MM.1S (cell line): ENCODE measurements around the gene USP50.

Experiments
- DNase-seq: peaks from one replicate; pipeline ENCODE4 v3.0.0-alpha.2; 2015
- H2AFZ ChIP-seq: fragments of 300-600 bp; sonication (generic); 2 replicates; pipeline ENCODE4 v1.6.0; 2016; ENCODE audit warnings: antibody characterized with exemption, low read length
- H3F3A ChIP-seq: fragments of 300-600 bp; sonication (generic); 2 replicates; pipeline ENCODE4 v1.6.1; 2016; ENCODE audit warnings: mild to moderate bottlenecking, antibody characterized with exemption, low read length, moderate library complexity, mixed read lengths; ENCODE audit not compliant: insufficient read depth
- H3K27ac ChIP-seq: fragments of 300-600 bp; sonication (generic); 2 replicates; pipeline ENCODE4 v1.5.1; 2016; ENCODE audit warnings: mild to moderate bottlenecking, low read length
- H3K27me3 ChIP-seq: fragments of 300-600 bp; sonication (generic); replicated peaks from 2 replicates; pipeline ENCODE4 v1.6.0; 2016; ENCODE audit warnings: low read length; ENCODE audit not compliant: insufficient read depth
- H3K36me3 ChIP-seq: fragments of 300-600 bp; sonication (generic); replicated peaks from 2 replicates; pipeline ENCODE4 v1.6.1; 2016; ENCODE audit warnings: mild to moderate bottlenecking, low read length, mixed read lengths; ENCODE audit not compliant: insufficient read depth
- H3K4me1 ChIP-seq: fragments of 300-600 bp; sonication (generic); 2 replicates; pipeline ENCODE4 v1.6.1; 2016; ENCODE audit warnings: low read length, mixed read lengths
- H3K4me2 ChIP-seq: fragments of 300-600 bp; sonication (generic); 2 replicates; pipeline ENCODE4 v1.6.0; 2016; ENCODE audit warnings: low read depth, low read length
- H3K4me3 ChIP-seq: fragments of 300-600 bp; sonication (generic); 2 replicates; pipeline ENCODE4 v1.5.1; 2016; ENCODE audit warnings: low read length, mixed read lengths
- H3K79me2 ChIP-seq: fragments of 300-600 bp; sonication (generic); 2 replicates; pipeline ENCODE4 v1.6.1; 2016; ENCODE audit warnings: mixed run types, low read length, mixed read lengths
- H3K9ac ChIP-seq: fragments of 300-600 bp; sonication (generic); 2 replicates; pipeline ENCODE4 v1.6.1; 2016; ENCODE audit warnings: low read length, mixed read lengths
- H3K9me2 ChIP-seq: fragments of 300-600 bp; sonication (generic); replicated peaks from 2 replicates; pipeline ENCODE4 v1.6.1; 2016; ENCODE audit warnings: mild to moderate bottlenecking, low read length, mixed read lengths; ENCODE audit not compliant: insufficient read depth
- H3K9me3 ChIP-seq: fragments of 300-600 bp; sonication (generic); replicated peaks from 2 replicates; pipeline ENCODE4 v1.6.1; 2016; ENCODE audit warnings: mild to moderate bottlenecking, low read length, mixed read lengths; ENCODE audit not compliant: insufficient read depth
- H4K20me1 ChIP-seq: fragments of 300-600 bp; sonication (generic); 2 replicates; pipeline ENCODE4 v1.6.1; 2016; ENCODE audit warnings: mild to moderate bottlenecking, low read length, moderate library complexity, mixed read lengths; ENCODE audit not compliant: insufficient read depth
- CTCF ChIP-seq: fragments of 300-600 bp; sonication (generic); IDR thresholded peaks from 2 replicates; pipeline ENCODE4 v1.5.1; 2016; ENCODE audit warnings: antibody characterized with exemption, low read length, mixed read lengths
- EZH2 ChIP-seq: fragments of 300-600 bp; sonication (generic); optimal IDR thresholded peaks from 2 replicates; pipeline ENCODE3; 2017; ENCODE audit warnings: low read depth, mild to moderate bottlenecking, antibody characterized with exemption, low read length, mixed read lengths
- EZH2phosphoT487 ChIP-seq: fragments of 300-600 bp; sonication (generic); IDR thresholded peaks from 2 replicates; pipeline ENCODE4 v1.6.1; 2018; ENCODE audit warnings: antibody characterized with exemption, low read length

USP50 gene

GRCh38 chr15:50487287-50487686 is 59.2 kb downstream of the USP50 start:
- Histone ChIP-seq H3K4me1 (peaks cover 17% of the 10 kb centered on the region), H3K9me3 (no peaks in the 10 kb centered on the region), H3K9me2 (no peaks in the 10 kb centered on the region), H3K4me2 (no peak overlapping the region), H3F3A (peaks cover 8% of the 10 kb centered on the region; the same call in 1 of the 2 replicates), H3K9ac (no peak overlapping the region), H3K36me3 (peaks cover 4% of the 10 kb centered on the region), H4K20me1 (no peaks in the 10 kb centered on the region), H3K4me3 (no peak overlapping the region), H3K27ac (no peak overlapping the region), H3K79me2 (no peaks in the 10 kb centered on the region), H3K27me3 (no peaks in the 10 kb centered on the region), H2AFZ (no peak overlapping the region)
- TF ChIP-seq EZH2phosphoT487 = no peak
- TF ChIP-seq EZH2 = no peak
- no peak for TF ChIP-seq CTCF
- no peak for DNase-seq

GRCh38 chr15:50485389-50485788 is 61.1 kb downstream of the USP50 start:
- no peak for TF ChIP-seq CTCF
- TF ChIP-seq EZH2 = no peak
- no peak for TF ChIP-seq EZH2phosphoT487
- Histone ChIP-seq H3K36me3 (no peaks in the 10 kb centered on the region; the same call in 1 of the 2 replicates), H3F3A (peaks cover 8% of the 10 kb centered on the region; the same call in 1 of the 2 replicates)

GRCh38 chr15:50484781-50485180 is 61.7 kb downstream of the USP50 start:
- Histone ChIP-seq H3K4me3 (no peak overlapping the region), H3K27me3 (no peaks in the 10 kb centered on the region), H3K27ac (peak overlapping the region; percentile 38; the same call in 1 of the 2 replicates), H3F3A (peaks cover 8% of the 10 kb centered on the region; the same call in 1 of the 2 replicates), H4K20me1 (no peaks in the 10 kb centered on the region), H3K9ac (no peak overlapping the region), H3K79me2 (no peaks in the 10 kb centered on the region), H3K4me2 (no peak overlapping the region), H3K9me2 (no peaks in the 10 kb centered on the region), H2AFZ (no peak overlapping the region), H3K4me1 (peaks cover 17% of the 10 kb centered on the region), H3K36me3 (no peaks in the 10 kb centered on the region; the same call in 1 of the 2 replicates), H3K9me3 (no peaks in the 10 kb centered on the region)
- DNase-seq = peak; percentile 67
- TF ChIP-seq CTCF (no peak), EZH2 (no peak), EZH2phosphoT487 (no peak)

More at GRCh38 chr15:50485389-50485788, 61.1 kb downstream of the USP50 start:
- Histone ChIP-seq H3K4me3 (no peak overlapping the region), H3K9ac (no peak overlapping the region), H3K79me2 (no peaks in the 10 kb centered on the region), H3K4me2 (no peak overlapping the region), H2AFZ (no peak overlapping the region), H3K27me3 (no peaks in the 10 kb centered on the region), H3K9me2 (no peaks in the 10 kb centered on the region), H3K27ac (no peak overlapping the region), H3K4me1 (peaks cover 17% of the 10 kb centered on the region), H3K9me3 (no peaks in the 10 kb centered on the region), H4K20me1 (no peaks in the 10 kb centered on the region)
- DNase-seq = no peak
